NOMO-1 treated with DMSO at 0.1 percent for 48 hours (cell line): ENCODE data around the gene IL3.

ENCODE experiments used
- DNase-seq: peaks from one replicate; lab custom pipeline; 2025; ENCODE audit not compliant: unreplicated experiment; lab: John Stamatoyannopoulos, UW

Gene IL3

DNA sequence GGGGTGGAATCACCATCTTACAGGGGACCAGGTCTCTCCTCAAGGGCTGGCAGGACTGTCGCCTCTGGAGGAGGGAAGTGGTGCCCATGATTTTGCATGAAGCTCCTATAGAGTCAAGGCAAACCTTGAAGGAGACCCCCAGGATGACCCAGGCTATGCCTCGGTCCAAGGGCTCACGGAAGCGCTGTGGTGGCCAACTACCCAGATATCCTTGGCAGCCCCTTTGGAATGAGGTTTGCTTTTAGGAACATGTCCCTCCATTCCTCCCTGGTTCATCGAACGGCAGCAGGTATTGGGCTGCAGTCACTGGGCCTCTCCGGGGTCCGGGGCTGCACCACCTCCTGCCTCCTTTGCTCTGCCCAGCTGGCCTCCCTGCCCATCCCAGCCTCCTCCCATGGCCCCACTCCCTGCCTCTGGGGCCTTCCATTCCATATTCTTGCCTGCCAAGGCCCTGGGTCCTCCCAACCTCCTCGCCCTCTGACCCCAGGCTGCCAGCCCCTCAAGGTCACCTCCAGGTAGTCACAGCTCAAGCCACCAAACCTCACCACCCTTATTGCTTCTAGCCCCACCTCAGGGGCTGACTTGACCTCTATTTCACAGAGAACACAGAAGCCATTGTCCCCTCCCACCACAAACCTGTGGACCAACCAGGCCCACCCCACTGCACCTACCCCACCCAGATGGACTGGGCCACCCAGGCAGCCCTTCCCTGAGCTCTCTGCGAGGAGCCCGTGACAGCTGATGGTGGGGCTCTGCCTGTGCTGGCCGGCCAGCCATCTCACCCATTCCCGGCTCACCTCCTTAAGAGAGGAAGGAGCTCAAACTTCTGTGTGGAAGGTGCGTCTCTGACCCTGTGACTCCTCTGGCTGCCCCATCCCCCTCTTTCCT lies 3.6 kb upstream of the IL3 start:
- no peak for DNase-seq

DNA sequence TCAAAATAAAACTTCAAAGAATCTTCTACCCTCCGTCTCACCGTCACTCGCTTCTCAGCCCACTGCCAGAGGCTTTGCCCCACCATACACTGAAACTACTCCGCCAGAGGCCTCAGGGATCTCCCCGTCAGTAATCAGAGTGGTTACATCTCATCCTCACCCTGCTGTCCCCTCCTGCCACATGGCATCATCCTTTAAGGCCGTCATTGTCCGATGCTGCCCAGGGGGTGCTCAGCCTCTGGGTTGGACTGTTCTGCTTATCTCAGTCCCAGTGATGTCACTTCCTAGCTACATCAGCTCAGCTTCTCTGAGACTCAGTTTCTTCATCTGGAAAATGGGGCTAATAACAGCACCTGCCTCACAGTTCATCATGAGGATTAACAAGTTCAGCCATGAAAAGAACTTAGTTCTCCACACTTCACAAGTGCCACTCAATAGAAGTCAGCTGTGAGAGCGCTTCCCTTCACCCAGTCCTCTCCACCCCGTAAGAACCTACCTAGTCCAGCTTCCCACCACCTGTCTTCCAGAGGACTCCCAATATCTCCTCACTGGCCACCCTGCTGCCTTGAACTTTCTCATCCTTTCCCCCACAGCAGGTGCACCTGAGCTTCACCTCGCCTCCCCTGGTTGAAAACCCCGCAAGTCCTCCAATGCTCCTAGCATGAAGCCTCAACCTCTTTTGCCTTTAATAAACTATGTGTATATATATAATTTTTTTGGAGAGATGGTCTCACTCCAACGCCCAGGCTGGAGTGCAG lies 2.8 kb upstream of the IL3 start:
- DNase-seq, result no peak

DNA sequence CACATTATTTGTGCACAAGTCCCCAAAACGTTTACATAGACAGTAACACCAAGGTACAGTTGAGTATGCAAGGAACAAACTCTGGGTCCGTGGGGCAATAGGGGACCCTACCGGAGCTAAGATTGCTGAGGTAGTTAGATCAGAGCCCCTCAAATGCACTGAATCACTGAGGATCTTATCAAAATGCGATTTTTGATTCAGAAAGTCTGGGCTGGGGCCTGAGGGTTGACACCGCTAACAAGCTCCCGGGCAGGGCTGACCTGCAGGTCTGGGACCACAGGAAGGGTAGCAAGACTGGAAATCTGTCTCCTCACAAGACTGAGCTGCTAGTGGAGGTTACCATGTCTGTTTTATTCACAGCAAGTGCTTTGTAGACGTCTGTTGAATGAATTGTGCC lies 1.8 kb upstream of the IL3 start:
- DNase-seq, result no peak

DNA sequence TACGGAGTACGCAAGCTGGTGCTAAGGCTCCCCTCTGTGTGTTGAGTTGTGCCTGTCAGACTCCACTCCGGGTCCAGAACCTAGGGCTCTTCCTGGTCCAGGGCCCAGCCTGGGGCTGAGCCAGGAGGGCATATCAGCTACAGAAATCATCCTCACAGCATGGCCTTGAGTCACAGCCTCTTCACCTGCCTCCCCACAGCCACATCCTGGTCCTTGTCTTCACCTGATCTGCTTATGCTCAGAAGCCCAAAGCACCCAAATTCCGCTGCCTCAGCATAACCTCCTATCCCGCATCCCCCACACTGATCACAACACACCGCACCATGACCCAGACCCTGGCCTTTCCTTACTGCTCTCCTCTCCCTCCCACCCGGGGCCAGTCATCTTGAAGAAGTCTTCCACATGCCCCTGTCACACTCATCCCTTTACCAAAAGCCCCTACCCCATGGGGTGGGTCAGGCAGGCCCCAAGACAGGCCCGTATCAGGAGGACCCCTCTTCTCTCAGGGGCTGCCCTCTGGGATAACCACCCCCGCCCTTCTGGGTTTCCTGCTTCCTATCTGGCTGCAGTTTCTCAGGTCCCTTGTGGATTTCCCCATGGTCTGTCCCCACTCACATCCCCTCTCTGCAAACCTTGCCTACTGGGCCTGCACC lies 1.3 kb upstream of the IL3 start:
- DNase-seq, result no peak

GRCh38 chr5:132059696-132060500 lies 557 bp upstream of the IL3 start:
- no peak for DNase-seq

GRCh38 chr5:132063090-132063911 lies 2.8 kb downstream of the IL3 start:
- DNase-seq, result peak; percentile 61

- no peak for DNase-seq
Measured at GRCh38 chr5:132064140-132064539, 3.7 kb downstream of the IL3 start.

GRCh38 chr5:132064738-132065331 lies 4.4 kb downstream of the IL3 start:
- peak; percentile 63 for DNase-seq

DNA sequence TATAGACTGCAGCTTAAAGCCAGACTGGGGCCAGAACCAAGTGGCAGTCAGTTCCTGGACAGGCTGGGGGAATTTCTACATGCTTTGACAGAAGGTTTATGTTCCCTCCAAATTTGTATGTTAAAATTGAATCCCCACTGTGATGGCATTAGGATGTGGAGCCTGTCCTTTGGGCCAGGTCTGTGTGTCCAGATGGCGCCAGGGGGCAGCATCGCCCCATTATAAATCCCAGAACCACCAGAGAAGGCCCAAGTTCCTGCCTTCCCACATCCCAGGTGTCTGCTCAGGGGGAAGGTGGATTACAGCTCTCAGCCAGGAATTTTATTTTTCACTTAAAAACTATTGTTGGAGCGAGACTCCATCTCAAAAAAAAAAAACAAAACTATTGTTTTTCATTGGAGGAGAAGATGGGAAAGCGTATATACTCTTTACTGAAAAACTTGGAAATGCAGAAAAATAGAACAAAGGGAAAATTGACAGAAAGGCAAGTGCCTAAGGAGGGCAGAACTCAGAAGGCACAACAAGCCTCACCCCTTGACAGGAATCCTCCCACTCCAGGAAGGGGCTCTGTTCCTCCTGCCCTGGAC lies 5.0 kb downstream of the IL3 start:
- peak; percentile 46 for DNase-seq

DNA sequence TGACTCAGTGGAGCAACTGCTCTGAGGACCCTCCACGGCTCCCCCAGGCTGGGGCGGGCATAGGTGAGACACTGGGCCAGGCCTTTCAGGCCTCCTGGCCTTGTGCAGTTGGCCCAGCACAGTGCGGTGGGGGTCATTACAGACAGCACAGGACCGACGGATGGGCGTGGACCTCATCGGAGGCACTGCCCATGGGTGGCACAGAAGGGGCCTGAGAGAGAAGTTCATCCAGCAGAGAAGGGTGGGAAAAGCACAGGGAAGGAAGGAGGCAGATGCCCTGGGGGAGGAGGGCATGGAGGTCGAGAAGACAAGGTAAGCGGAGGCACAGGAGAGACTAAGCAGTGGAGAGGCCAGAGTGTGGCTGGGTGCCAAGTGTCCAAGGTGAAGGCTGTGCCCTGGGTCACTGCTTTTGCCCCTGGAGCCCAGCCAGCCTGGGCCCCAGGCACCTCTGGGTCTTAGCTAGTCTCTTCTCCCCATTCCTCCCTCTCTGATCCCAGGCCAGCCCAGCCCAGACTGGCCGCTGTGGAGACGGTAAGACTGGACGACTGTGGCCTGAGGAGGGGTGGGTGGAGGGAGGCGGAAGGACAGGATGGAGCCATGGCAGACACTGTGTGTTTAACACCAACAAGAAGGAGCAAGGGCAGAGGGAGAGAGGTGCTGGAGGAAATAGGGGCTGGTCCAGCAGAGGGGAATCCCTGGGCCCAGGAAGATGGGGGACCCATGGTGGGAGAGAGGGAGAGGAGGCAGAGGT lies 5.7 kb downstream of the IL3 start:
- DNase-seq, result no peak

DNA sequence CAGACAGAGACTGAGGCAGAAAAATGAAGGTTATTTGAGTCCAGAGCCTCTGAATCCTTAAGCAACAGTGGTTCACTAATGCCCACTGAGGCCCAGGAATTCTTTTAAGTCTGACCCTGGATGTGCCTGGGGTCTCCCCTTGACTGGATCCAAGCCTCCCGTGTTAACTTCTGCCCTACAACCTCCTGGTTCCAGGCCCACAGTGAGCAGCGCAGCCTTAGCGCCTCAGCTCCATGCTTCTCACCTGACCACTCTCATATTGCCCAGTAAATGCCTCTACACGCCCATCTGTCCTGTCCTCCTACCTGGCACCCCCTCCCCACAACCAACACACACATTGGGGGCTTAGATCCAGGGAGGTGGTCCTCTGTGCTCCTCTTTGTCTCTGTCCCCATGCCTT lies 6.4 kb downstream of the IL3 start:
- DNase-seq, result no peak

DNA sequence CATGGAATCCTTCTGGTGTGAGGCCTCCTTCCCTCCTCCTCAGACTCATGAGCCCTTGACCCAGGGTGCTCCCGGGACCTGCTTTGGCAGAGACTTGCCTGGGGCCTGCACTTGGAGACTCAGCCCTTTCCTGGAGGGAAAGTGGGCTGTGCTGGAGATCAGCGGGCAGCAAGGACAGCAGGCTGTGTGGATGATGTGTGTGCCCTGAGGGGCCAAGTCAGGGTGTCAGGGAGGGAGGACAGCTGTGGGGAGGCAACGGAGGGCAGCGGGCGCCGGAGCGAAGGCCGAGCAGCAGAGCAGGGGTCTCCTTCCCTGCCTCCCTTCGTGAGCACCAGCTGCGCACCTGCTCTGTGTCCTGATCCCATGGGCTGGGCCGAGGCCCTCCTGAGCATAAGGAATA lies 7.0 kb downstream of the IL3 start:
- DNase-seq, result no peak

- DNase-seq, result no peak
Measured at GRCh38 chr5:132067941-132068808, 7.7 kb downstream of the IL3 start.

DNA sequence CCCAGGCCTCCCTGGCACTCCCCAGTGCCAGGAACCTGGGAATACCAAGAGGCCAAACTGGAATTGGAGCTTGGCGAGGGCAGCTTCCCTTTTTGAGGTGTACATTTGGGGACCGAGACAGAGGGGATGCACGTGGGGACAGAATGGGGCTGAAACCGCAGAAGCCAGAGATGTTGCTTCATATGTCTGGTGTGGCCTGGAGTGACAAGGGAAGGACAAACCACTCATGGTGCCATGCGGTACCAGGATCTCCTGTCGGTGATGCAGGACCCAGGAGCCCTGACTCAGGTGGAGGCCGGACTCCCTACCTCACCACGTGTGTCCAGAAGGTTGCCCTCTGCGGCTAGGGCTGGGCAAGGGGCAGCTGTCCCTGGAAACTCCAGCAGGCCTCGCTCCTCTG lies 9.1 kb downstream of the IL3 start:
- peak; percentile 70 for DNase-seq

GRCh38 chr5:132069994-132070393 lies 9.5 kb downstream of the IL3 start:
- DNase-seq, result no peak

DNA sequence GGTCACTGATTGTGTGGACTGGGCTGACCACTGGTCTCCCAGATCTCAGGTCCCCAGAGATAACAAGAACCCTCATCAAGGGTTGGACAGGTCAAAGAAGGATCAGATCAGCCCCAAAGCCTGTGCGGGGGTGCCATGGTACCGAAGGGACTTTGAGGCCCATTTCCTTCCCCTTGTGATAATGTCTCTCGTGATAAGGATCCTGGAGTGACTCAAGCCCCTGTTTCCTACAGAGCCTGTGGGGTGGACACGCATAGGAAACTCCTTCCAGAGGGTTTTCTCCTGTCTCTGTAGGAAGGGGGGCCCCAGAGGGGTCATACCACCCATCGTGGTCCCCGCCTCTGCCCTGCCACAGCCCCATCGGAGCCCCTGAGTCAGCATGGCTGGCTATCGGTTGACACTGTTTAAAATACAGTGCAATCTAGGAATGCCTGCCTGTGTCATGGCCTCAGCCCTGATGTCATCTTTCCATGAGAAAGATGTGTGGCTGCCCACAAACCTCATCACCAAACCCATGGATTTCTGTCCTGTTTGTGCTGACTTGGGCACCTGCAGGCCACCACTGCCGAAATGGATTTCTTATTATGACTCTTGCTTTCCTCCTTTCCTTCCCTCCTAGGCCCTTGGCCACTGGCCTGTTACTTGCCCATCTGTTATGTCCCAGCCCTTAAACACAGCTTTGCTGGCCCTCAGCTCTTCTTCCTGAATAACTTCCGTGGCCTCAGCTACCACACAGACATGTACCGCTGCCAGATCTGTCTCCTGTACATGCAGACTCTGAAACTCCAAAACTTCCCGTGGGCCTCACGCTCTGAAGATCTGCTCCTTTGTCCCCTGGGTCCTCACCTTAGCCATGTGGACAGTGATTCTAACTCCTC lies 10.2 kb downstream of the IL3 start:
- DNase-seq, result no peak

GRCh38 chr5:132071338-132071707 lies 10.9 kb downstream of the IL3 start:
- DNase-seq, result no peak
